Activated T-helper 2 cell treated with anti-CD3 and anti-CD28 coated beads, Interferon-gamma antibody, Interleukin-2, Interleukin-4, amounts not matched to agents 10 μg/mL and 5 μg/mL and 100 μg/mL, durations not matched to agents 14 hours and 24 hours and 36 hours (primary cell): ENCODE results near the gene DEPDC7. TPM values are rescaled to one million over a fixed set of nuclear protein-coding genes. Genes with fewer than 3 reads are reported as not detected.

Experiments
- DNase-seq: peaks from one replicate; pipeline ENCODE4 v3.0.0; 2021; ENCODE audit warnings: low spot score
- H3K27ac Mint-ChIP-seq: one replicate; pipeline ENCODE4 v1.8.0; 2021; ENCODE audit warnings: mixed read lengths
- H3K27me3 Mint-ChIP-seq: one replicate; pipeline ENCODE4 v1.8.0; 2021; ENCODE audit warnings: low read depth, mixed read lengths
- H3K36me3 Mint-ChIP-seq: one replicate; pipeline ENCODE4 v1.8.0; 2021; ENCODE audit warnings: low read depth, mixed read lengths
- H3K4me1 Mint-ChIP-seq: one replicate; pipeline ENCODE4 v1.8.0; 2021; ENCODE audit warnings: low read depth, mixed read lengths
- H3K4me3 Mint-ChIP-seq: one replicate; pipeline ENCODE4 v1.8.0; 2021; ENCODE audit warnings: low read depth, mild to moderate bottlenecking, moderate library complexity, mixed read lengths
- H3K9me3 Mint-ChIP-seq: one replicate; pipeline ENCODE4 v1.8.0; 2021; ENCODE audit warnings: mixed read lengths
- intact Hi-C: fragments of 100-400 bp; cut with micrococcal nuclease; formaldehyde crosslinking; loops from one replicate; pipeline ENCODE4 v1.15.1; 2023
- total RNA-seq: library from RNA; stranded (reverse); gene quantifications from 2 replicates; pipeline ENCODE4 v1.2.3, GENCODE V29; 2022

DEPDC7 gene
- total RNA-seq, 1 donor from 2014 or later, result 0.82 TPM

GRCh38 chr11:33068611-33069340, 53.1 kb downstream of the DEPDC7 start:
- Mint-ChIP-seq H3K27ac (no peak overlapping the region), H3K36me3 (peaks cover 49% of the 10 kb centered on the region), H3K4me1 (peaks cover 17% of the 10 kb centered on the region), H3K27me3 (no peaks in the 10 kb centered on the region), H3K9me3 (no peaks in the 10 kb centered on the region), H3K4me3 (no peak overlapping the region)
- intact Hi-C loops, result no loop called here
- no peak for DNase-seq

- no peaks in the 10 kb centered on the region for H3K9me3 Mint-ChIP-seq
- H3K4me1 Mint-ChIP-seq, result no peaks in the 10 kb centered on the region
- no peak for DNase-seq
- H3K27me3 Mint-ChIP-seq, result no peaks in the 10 kb centered on the region
- H3K36me3 Mint-ChIP-seq, result peaks cover 54% of the 10 kb centered on the region
- no peak overlapping the region for H3K27ac Mint-ChIP-seq
- intact Hi-C loops, result no loop called here
- no peak overlapping the region for H3K4me3 Mint-ChIP-seq
Measured at GRCh38 chr11:33072465-33072864, 56.8 kb downstream of the DEPDC7 start.

Other genes starting within 250 kb of the DEPDC7 start
- 0.11 and 0.14 TPM in 2 replicates for gene CCDC73, start 221.2 kb upstream of the DEPDC7 start, total RNA-seq
- 1.1 and 1.3 TPM in 2 replicates for gene PRRG4, start 186.0 kb upstream of the DEPDC7 start, total RNA-seq
- gene QSER1, start 123.1 kb upstream of the DEPDC7 start, total RNA-seq, result 17.9 and 18.2 TPM in 2 replicates
- gene TCP11L1, start 23.7 kb downstream of the DEPDC7 start, total RNA-seq, result 12.4 and 13.8 TPM in 2 replicates
- gene CSTF3, start 145.6 kb downstream of the DEPDC7 start, total RNA-seq, result 34.1 and 38.6 TPM in 2 replicates
- gene HIPK3, start 241.5 kb downstream of the DEPDC7 start, total RNA-seq, result 38.2 and 40.4 TPM in 2 replicates